ENCODE data around the gene SGSM2.

Gene SGSM2

GRCh38 chr17:2372180-2372579, 34.9 kb downstream of the SGSM2 start:
- H3K4me1 Mint-ChIP-seq: no peaks in the 10 kb centered on the region
- no peaks in the 10 kb centered on the region for H3K27me3 Mint-ChIP-seq
- H3K4me3 Mint-ChIP-seq: no peak overlapping the region
- H3K27ac Mint-ChIP-seq: no peak overlapping the region
- peaks cover 1% of the 10 kb centered on the region for H3K36me3 Mint-ChIP-seq
- no peaks in the 10 kb centered on the region for H3K9me3 Mint-ChIP-seq

GRCh38 chr17:2372681-2373080, 35.4 kb downstream of the SGSM2 start:
- no peak overlapping the region for H3K27ac Mint-ChIP-seq
- no peaks in the 10 kb centered on the region for H3K9me3 Mint-ChIP-seq
- H3K27me3 Mint-ChIP-seq: no peaks in the 10 kb centered on the region
- H3K4me1 Mint-ChIP-seq: no peaks in the 10 kb centered on the region
- peaks cover 1% of the 10 kb centered on the region for H3K36me3 Mint-ChIP-seq
- H3K4me3 Mint-ChIP-seq: no peak overlapping the region

DNA sequence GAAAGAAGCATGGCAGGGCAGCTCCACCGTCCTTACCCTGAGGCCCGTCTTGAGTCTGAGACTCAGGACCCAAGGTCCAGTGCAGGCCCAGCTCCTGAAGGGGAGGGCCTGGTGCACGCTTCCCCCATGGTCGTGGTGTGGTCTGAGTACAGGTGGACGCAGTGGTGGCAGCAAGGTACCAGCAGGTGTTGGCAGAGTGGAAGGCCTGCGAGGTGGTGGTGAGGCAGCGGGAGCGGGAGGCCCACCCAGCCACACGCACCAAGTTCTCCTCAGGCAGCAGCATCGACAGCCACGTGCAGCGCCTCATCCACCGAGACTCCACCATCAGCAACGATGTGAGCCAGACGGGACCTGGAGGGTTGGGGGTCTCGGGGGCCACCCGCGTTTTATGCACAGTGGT, 35.9 kb downstream of the SGSM2 start:
- H3K27ac Mint-ChIP-seq: no peak overlapping the region
- peaks cover 1% of the 10 kb centered on the region for H3K36me3 Mint-ChIP-seq
- H3K9me3 Mint-ChIP-seq: no peaks in the 10 kb centered on the region
- no peak overlapping the region for H3K4me3 Mint-ChIP-seq
- H3K27me3 Mint-ChIP-seq: no peaks in the 10 kb centered on the region
- H3K4me1 Mint-ChIP-seq: no peaks in the 10 kb centered on the region

GRCh38 chr17:2374549-2375285, 37.4 kb downstream of the SGSM2 start:
- Mint-ChIP-seq H3K9me3 (no peaks in the 10 kb centered on the region), H3K4me3 (no peak overlapping the region), H3K4me1 (no peaks in the 10 kb centered on the region), H3K27me3 (no peaks in the 10 kb centered on the region), H3K27ac (peak overlapping the region; percentile 38), H3K36me3 (peaks cover 1% of the 10 kb centered on the region)

GRCh38 chr17:2375406-2375805, 38.1 kb downstream of the SGSM2 start:
- Mint-ChIP-seq H3K4me1 (no peaks in the 10 kb centered on the region), H3K27ac (no peak overlapping the region), H3K36me3 (peaks cover 1% of the 10 kb centered on the region), H3K27me3 (no peaks in the 10 kb centered on the region), H3K9me3 (no peaks in the 10 kb centered on the region), H3K4me3 (no peak overlapping the region)

DNA sequence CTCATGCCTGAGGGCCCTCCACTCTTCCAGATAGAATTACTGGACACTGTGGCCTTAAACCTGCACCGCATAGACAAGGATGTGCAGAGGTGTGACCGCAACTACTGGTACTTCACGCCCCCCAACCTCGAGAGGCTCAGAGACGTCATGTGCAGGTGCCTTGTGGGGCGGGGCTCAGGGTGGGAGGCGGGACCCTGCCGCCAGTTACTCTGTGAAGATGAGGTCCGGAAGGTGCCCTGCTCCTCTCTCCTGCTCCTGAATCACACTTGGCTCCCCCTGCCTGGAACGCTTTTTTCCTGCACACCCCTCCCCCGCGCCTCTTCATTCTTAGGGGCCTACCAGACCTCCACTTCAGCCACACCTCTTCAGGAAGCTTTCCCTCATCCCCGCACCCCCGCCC, 38.8 kb downstream of the SGSM2 start:
- H3K27ac Mint-ChIP-seq: no peak overlapping the region
- peaks cover 1% of the 10 kb centered on the region for H3K36me3 Mint-ChIP-seq
- no peaks in the 10 kb centered on the region for H3K4me1 Mint-ChIP-seq
- no peaks in the 10 kb centered on the region for H3K9me3 Mint-ChIP-seq
- no peak overlapping the region for H3K4me3 Mint-ChIP-seq
- H3K27me3 Mint-ChIP-seq: no peaks in the 10 kb centered on the region

- no peaks in the 10 kb centered on the region for H3K36me3 Mint-ChIP-seq
- peaks cover 3% of the 10 kb centered on the region for H3K4me1 Mint-ChIP-seq
- no peak overlapping the region for H3K4me3 Mint-ChIP-seq
- H3K27ac Mint-ChIP-seq: no peak overlapping the region
- H3K9me3 Mint-ChIP-seq: no peaks in the 10 kb centered on the region
- no peaks in the 10 kb centered on the region for H3K27me3 Mint-ChIP-seq
Observed at GRCh38 chr17:2377659-2378058, 40.4 kb downstream of the SGSM2 start.

DNA sequence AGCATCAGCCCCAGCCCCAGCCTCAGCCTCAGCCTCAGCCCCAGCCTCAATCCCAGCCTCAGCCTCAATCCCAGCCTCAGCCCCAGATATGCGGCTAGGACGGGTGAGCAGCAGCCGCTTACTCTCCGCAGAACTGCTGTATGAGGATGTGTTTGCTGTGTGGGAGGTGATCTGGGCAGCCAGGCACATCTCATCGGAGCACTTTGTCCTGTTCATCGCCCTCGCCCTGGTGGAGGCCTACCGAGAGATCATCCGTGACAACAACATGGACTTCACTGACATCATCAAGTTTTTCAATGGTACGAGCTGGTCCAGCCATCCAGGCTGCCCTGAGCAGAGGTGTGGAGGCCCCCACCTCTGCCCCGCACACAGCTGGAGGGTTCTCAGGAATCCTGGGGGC, 41.6 kb downstream of the SGSM2 start:
- Mint-ChIP-seq H3K27ac (no peak overlapping the region), H3K27me3 (no peaks in the 10 kb centered on the region)

DNA sequence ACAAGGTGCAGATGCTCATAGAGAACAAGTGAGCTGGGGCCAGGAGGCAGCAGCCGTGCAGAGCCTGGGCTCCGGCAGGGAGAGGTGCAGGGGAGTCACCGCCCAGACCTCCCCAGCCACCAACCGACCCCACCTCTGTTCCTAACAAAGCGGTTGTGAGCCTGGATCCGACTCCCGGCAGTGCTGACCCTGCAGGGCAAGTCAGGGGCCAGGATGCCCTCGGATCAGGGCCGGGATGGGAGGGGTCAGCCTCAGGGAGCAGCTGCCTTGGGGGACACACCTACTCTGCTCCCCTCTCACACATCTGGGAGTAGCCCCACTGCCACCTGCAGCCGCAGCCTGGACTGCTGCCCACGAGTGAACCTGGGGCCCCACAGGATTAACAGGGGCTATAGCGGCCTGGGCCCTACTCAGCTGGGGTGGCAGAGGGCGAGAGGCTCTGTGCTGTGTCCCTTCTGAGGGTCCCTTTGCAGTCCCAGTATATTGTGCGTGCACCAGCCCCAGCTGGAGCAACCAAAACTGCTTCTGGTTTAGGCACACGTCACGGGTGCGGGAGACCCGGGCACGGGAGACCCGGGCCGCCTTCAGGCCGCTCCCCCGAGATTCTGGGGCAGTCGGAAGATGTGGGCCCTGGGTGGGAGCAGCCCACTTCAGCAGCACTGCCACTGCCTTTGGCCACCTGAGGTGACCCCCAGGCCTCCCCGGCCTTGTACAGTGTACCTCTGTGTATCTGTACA, 42.4 kb downstream of the SGSM2 start:
- H3K4me1 Mint-ChIP-seq: peaks cover 4% of the 10 kb centered on the region
- H3K36me3 Mint-ChIP-seq: no peaks in the 10 kb centered on the region
- H3K9me3 Mint-ChIP-seq: no peaks in the 10 kb centered on the region
- H3K27me3 Mint-ChIP-seq: no peaks in the 10 kb centered on the region
- H3K27ac Mint-ChIP-seq: no peak overlapping the region
- no peak overlapping the region for H3K4me3 Mint-ChIP-seq

More for the DNA sequence above, 41.6 kb downstream of the SGSM2 start:
- Mint-ChIP-seq H3K9me3 (no peaks in the 10 kb centered on the region), H3K4me1 (peaks cover 4% of the 10 kb centered on the region), H3K4me3 (no peak overlapping the region), H3K36me3 (no peaks in the 10 kb centered on the region)

GRCh38 chr17:2380226-2380922, 43.1 kb downstream of the SGSM2 start:
- Mint-ChIP-seq H3K27me3 (no peaks in the 10 kb centered on the region), H3K4me1 (peaks cover 4% of the 10 kb centered on the region), H3K36me3 (no peaks in the 10 kb centered on the region), H3K9me3 (no peaks in the 10 kb centered on the region), H3K27ac (peak overlapping the region; percentile 81), H3K4me3 (no peak overlapping the region)

GRCh38 chr17:2380950-2381649, 43.8 kb downstream of the SGSM2 start:
- Mint-ChIP-seq H3K9me3 (no peaks in the 10 kb centered on the region), H3K36me3 (no peaks in the 10 kb centered on the region), H3K27me3 (no peaks in the 10 kb centered on the region), H3K4me1 (peaks cover 4% of the 10 kb centered on the region), H3K27ac (peak overlapping the region; percentile 81), H3K4me3 (no peak overlapping the region)

GRCh38 chr17:2383628-2384167, 46.4 kb downstream of the SGSM2 start:
- Mint-ChIP-seq H3K36me3 (no peaks in the 10 kb centered on the region), H3K27ac (no peak overlapping the region), H3K4me3 (no peak overlapping the region)

DNA sequence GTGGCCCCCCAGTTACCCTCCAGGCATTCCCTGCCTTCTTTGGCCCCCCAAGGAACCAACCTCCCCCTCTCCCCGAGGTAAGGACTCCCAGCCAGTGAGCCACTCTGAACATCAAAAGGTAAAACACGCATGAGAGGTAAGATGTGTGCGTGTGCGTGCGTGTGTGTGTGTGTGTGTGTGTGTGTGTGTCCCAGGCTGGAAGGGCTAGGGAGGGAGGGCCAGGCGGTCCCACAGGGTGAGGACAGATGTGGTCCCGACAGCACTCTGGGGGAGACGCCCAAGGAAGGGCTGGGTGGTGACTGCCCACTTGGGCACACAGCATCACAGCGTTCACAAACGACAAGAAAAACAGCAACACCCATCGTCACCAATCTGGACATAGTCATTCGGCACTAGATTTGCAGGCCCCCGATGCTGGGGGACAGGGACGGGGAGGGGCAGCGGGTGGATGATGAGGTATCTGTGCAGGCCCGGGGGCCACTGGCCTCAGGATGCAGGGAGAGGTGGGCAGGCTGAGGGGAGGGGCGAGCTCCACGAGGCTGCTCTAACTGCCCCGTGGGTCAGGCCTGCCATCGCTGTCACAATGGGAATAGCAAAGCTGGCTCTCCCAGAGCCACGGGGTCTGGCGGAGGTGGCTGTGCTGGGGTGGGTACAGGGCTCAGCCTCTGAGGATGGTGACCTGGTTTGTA, 47.3 kb downstream of the SGSM2 start:
- Mint-ChIP-seq H3K4me1 (peaks cover 16% of the 10 kb centered on the region), H3K36me3 (no peaks in the 10 kb centered on the region), H3K4me3 (no peak overlapping the region), H3K9me3 (no peaks in the 10 kb centered on the region), H3K27ac (no peak overlapping the region), H3K27me3 (no peaks in the 10 kb centered on the region)

More at GRCh38 chr17:2383628-2384167, 46.4 kb downstream of the SGSM2 start:
- no peaks in the 10 kb centered on the region for H3K9me3 Mint-ChIP-seq
- no peaks in the 10 kb centered on the region for H3K27me3 Mint-ChIP-seq
- peaks cover 11% of the 10 kb centered on the region for H3K4me1 Mint-ChIP-seq

- Mint-ChIP-seq H3K36me3 (no peaks in the 10 kb centered on the region), H3K27ac (no peak overlapping the region), H3K4me3 (no peak overlapping the region), H3K27me3 (no peaks in the 10 kb centered on the region), H3K4me1 (peaks cover 23% of the 10 kb centered on the region), H3K9me3 (no peaks in the 10 kb centered on the region)
Observed at GRCh38 chr17:2385240-2386210, 48.2 kb downstream of the SGSM2 start.

Measured in activated naive CD4-positive, alpha-beta T cell treated with anti-CD3 and anti-CD28 coated beads, Interleukin-2, amount 50 U/mL, for 24 hours (primary cell).